Fibroblast of skin of left quadriceps (primary cell): Measurements from ENCODE around the gene RBMX.
"Not testable (repeated sequence)": the region's sequence is repeated elsewhere in the genome, so short reads cannot be mapped to it uniquely, and the experiment has no call there.

ENCODE experiments used
- DNase-seq, 2 experiments: peaks; one replicate each; pipeline ENCODE4 v3.0.0-alpha.2; 2013; ENCODE audit warnings: low read depth in 2 of 2

The RBMX gene

GRCh38 chrX:136878423-136878822 is 2.1 kb downstream of the RBMX start:
- DNase-seq: no peak

- DNase-seq: not testable (repeated sequence)
Measured at GRCh38 chrX:136874114-136874513, 6.4 kb downstream of the RBMX start.

GRCh38 chrX:136873210-136873609 is 7.3 kb downstream of the RBMX start:
- DNase-seq: not testable (repeated sequence)

- no peak for DNase-seq
Measured at GRCh38 chrX:136872091-136872700, 8.3 kb downstream of the RBMX start.

GRCh38 chrX:136870064-136870463 is 10.5 kb downstream of the RBMX start:
- DNase-seq: no peak

GRCh38 chrX:136868283-136869055 is 12.1 kb downstream of the RBMX start:
- no peak for DNase-seq

- no peak for DNase-seq
Measured at GRCh38 chrX:136867518-136867917, 13.0 kb downstream of the RBMX start.

GRCh38 chrX:136867096-136867491 is 13.4 kb downstream of the RBMX start:
- DNase-seq: no peak

- DNase-seq: no peak
Measured at GRCh38 chrX:136866337-136867095, 14.0 kb downstream of the RBMX start.

- DNase-seq: no peak
Measured at GRCh38 chrX:136865270-136866158, 15.0 kb downstream of the RBMX start.

GRCh38 chrX:136863826-136864225 is 16.7 kb downstream of the RBMX start:
- DNase-seq: no peak

GRCh38 chrX:136862546-136862945 is 18.0 kb downstream of the RBMX start:
- DNase-seq: no peak

GRCh38 chrX:136861877-136862276 is 18.6 kb downstream of the RBMX start:
- no peak for DNase-seq

- no peak for DNase-seq
Measured at GRCh38 chrX:136858007-136858756, 22.3 kb downstream of the RBMX start.

GRCh38 chrX:136856551-136856950 is 24.0 kb downstream of the RBMX start:
- DNase-seq: no peak

- no peak for DNase-seq
Measured at GRCh38 chrX:136856050-136856449, 24.5 kb downstream of the RBMX start.

GRCh38 chrX:136851526-136851925 is 29.0 kb downstream of the RBMX start:
- no peak for DNase-seq

- DNase-seq: no peak
Measured at GRCh38 chrX:136850441-136851175, 29.9 kb downstream of the RBMX start.

GRCh38 chrX:136849395-136849794 is 31.1 kb downstream of the RBMX start:
- DNase-seq: no peak

- DNase-seq: no peak
Measured at GRCh38 chrX:136847874-136848273, 32.7 kb downstream of the RBMX start.
